GM19035 (cell line): ENCODE data around the gene IL17B.

Experiments
- ATAC-seq: cut with Tn5 transposase; IDR thresholded peaks from one replicate; pipeline ENCODE4 v1.9.1; 2021; ENCODE audit not compliant: unreplicated experiment

Gene IL17B

GRCh38 chr5:149381261-149381985 lies 2.3 kb upstream of the IL17B start:
- ATAC-seq: no peak

GRCh38 chr5:149380466-149381121 lies 1.5 kb upstream of the IL17B start:
- ATAC-seq: no peak

GRCh38 chr5:149379818-149380374 lies 804 bp upstream of the IL17B start:
- no peak for ATAC-seq

- no peak for ATAC-seq
Measured at GRCh38 chr5:149378241-149378820, 761 bp downstream of the IL17B start.

GRCh38 chr5:149376711-149377447 lies 2.2 kb downstream of the IL17B start:
- no peak for ATAC-seq

- no peak for ATAC-seq
Measured at GRCh38 chr5:149376104-149376503, 3.0 kb downstream of the IL17B start.

GRCh38 chr5:149375434-149375833 lies 3.7 kb downstream of the IL17B start:
- no peak for ATAC-seq

GRCh38 chr5:149374801-149375200 lies 4.3 kb downstream of the IL17B start:
- ATAC-seq: no peak

- ATAC-seq: no peak
Measured at GRCh38 chr5:149374303-149374702, 4.8 kb downstream of the IL17B start.

- ATAC-seq: no peak
Measured at GRCh38 chr5:149372932-149373331, 6.2 kb downstream of the IL17B start.

- no peak for ATAC-seq
Measured at GRCh38 chr5:149372076-149372795, 6.9 kb downstream of the IL17B start.

GRCh38 chr5:149371296-149371962 lies 7.7 kb downstream of the IL17B start:
- ATAC-seq: peak; percentile 82

GRCh38 chr5:149370878-149371277 lies 8.2 kb downstream of the IL17B start:
- no peak for ATAC-seq

GRCh38 chr5:149367972-149368645 lies 11.0 kb downstream of the IL17B start:
- no peak for ATAC-seq

- peak; percentile 80 for ATAC-seq
Measured at GRCh38 chr5:149367249-149367971, 11.7 kb downstream of the IL17B start.

- ATAC-seq: no peak
Measured at GRCh38 chr5:149366169-149366729, 12.8 kb downstream of the IL17B start.

- ATAC-seq: no peak
Measured at GRCh38 chr5:149365418-149365817, 13.7 kb downstream of the IL17B start.

GRCh38 chr5:149364719-149365118 lies 14.4 kb downstream of the IL17B start:
- ATAC-seq: no peak

- ATAC-seq: no peak
Measured at GRCh38 chr5:149363936-149364335, 15.2 kb downstream of the IL17B start.
